PC-3 (cell line): ENCODE data around the gene TNFSF8.

Source experiments
- EZH2 ChIP-seq: fragments of 300-600 bp; sonication (generic); IDR thresholded peaks from one replicate; pipeline ENCODE4 v1.6.1; 2017; ENCODE audit warnings: antibody characterized with exemption, mild to moderate bottlenecking, low read length; ENCODE audit not compliant: unreplicated experiment
- TF ChIP-seq, protein P1 (sequence below): fragments of 300-600 bp; sonication (generic); conservative IDR thresholded peaks from 2 replicates; pipeline ENCODE4 v1.5.1; 2017; ENCODE audit warnings: antibody characterized with exemption, low read depth, mild to moderate bottlenecking, low read length

DNA sequence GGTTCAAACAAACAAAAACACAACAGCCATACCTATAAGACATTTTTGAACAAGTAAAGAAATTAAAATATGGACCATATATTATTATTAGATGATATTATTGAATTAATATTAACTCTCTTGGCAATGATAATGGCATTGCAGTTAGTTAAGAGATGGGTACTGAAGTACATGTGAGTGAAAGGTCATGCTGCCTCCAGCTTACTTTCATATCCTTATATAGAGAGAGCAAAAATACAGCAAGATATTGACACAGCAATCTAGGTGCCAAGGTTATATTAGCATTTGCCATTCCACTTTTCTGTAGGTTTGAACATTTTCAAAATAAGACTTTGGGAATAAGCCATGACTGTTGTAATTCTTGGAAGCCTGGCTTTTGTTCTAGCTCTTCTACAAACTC lies 6.1 kb downstream of the TNFSF8 start:
- TF ChIP-seq EZH2, result no peak
- TF ChIP-seq, protein P1, sequence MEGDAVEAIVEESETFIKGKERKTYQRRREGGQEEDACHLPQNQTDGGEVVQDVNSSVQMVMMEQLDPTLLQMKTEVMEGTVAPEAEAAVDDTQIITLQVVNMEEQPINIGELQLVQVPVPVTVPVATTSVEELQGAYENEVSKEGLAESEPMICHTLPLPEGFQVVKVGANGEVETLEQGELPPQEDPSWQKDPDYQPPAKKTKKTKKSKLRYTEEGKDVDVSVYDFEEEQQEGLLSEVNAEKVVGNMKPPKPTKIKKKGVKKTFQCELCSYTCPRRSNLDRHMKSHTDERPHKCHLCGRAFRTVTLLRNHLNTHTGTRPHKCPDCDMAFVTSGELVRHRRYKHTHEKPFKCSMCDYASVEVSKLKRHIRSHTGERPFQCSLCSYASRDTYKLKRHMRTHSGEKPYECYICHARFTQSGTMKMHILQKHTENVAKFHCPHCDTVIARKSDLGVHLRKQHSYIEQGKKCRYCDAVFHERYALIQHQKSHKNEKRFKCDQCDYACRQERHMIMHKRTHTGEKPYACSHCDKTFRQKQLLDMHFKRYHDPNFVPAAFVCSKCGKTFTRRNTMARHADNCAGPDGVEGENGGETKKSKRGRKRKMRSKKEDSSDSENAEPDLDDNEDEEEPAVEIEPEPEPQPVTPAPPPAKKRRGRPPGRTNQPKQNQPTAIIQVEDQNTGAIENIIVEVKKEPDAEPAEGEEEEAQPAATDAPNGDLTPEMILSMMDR, result no peak
